Activated naive CD4-positive, alpha-beta T cell treated with anti-CD3 and anti-CD28 coated beads for 36 hours (primary cell): Measurements from ENCODE around the gene CRACDL. TPM values are rescaled to one million over a fixed set of nuclear protein-coding genes. Genes with fewer than 3 reads are reported as not detected.

Source experiments
- CTCF ChIA-PET: fragments of 350-600 bp; sonication (Branson Sonifier 250); formaldehyde crosslinking; loops from one replicate; lab custom pipeline; 2021; ENCODE audit warnings: antibody characterized with exemption; lab: Charles Lee
- DNase-seq: peaks from one replicate; pipeline ENCODE4 v3.0.0-alpha.2; 2020
- H3K27ac Mint-ChIP-seq: one replicate; pipeline ENCODE4 v1.8.0; 2021; ENCODE audit warnings: mild to moderate bottlenecking, mixed read lengths
- H3K27me3 Mint-ChIP-seq: one replicate; pipeline ENCODE4 v1.8.0; 2021; ENCODE audit warnings: low read depth, mixed read lengths
- H3K36me3 Mint-ChIP-seq: one replicate; pipeline ENCODE4 v1.8.0; 2021; ENCODE audit warnings: low read depth, mixed read lengths
- H3K4me1 Mint-ChIP-seq: one replicate; pipeline ENCODE4 v1.8.0; 2021; ENCODE audit warnings: low read depth, mixed read lengths
- H3K4me3 Mint-ChIP-seq: one replicate; pipeline ENCODE4 v1.8.0; 2021; ENCODE audit warnings: mild to moderate bottlenecking, moderate library complexity, mixed read lengths
- H3K9me3 Mint-ChIP-seq: one replicate; pipeline ENCODE4 v1.8.0; 2021; ENCODE audit warnings: mixed read lengths
- intact Hi-C: fragments of 100-400 bp; cut with micrococcal nuclease; formaldehyde crosslinking; loops from one replicate; pipeline ENCODE4 v1.15.1; 2023
- total RNA-seq, 2 experiments: library from RNA; stranded (reverse); gene quantifications; one replicate each; pipeline ENCODE4 v1.2.3, GENCODE V29; 2021

CRACDL gene
- total RNA-seq, 2 experiments from 2014 or later: 0.14 to 0.35 TPM

DNA sequence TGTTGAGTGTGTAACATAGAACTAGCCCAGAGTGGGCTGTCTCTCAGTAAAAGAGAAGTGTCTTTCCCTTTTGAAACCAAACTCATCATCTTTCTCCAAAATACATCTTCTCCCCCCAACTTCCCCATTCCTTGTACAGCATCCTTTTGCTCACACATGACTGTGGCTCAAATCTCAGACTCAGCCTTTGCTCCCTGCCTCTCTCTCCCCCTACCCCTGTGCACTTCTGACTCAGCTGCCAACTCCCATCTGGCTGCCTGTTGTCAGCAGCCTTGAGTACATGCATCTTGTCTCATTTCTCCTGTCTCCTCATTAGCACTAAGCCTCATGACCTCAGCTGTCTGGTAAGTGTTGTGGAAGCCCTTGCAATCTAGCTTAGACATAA, 187.0 kb downstream of the CRACDL start:
- CTCF ChIA-PET: no interaction called here
- Mint-ChIP-seq H3K27me3 (no peaks in the 10 kb centered on the region), H3K9me3 (no peaks in the 10 kb centered on the region), H3K4me1 (peaks cover 37% of the 10 kb centered on the region), H3K36me3 (no peaks in the 10 kb centered on the region), H3K4me3 (no peak overlapping the region), H3K27ac (no peak overlapping the region)
- intact Hi-C loops: no loop called here
- DNase-seq: no peak

DNA sequence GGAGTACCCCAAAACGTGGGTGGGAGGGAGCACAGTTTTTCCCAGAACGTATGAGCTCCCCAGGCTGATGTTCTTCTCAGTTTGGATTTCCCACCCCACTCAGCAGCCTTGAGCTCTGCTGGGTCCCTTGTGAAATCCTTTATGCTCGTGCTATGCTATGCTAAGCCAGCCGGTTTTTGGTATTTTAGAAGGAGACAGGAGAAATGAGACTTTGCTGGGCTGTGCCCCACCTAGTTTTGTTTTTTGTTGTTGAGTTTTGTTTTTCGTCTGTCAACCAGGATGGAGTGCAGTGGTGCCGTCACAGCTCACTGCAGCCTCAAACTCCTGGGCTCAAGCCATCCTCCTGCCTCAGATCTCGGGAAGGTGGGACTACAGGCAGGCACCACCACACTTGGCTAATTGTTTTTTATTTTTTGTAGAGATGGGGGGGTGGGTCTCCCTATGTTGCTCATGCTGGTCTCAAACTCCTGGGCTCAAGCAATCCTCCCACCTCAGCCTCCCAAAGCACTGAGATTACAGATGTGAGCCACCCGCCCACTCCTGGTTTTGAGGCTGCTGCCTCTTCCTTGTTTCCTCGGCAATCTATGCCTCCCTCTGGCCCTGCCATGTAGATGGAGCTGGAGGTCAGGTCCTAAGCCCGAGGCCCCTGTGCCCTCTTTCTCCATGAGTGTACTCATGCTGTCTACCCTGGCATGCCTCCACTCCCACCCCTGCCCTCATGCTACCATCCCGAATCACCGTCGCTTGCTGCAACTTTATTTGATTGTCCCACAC, 187.5 kb downstream of the CRACDL start:
- H3K27ac Mint-ChIP-seq: no peak overlapping the region
- CTCF ChIA-PET: interaction anchor here (1.0 to 1.3 kb wide), 2 partner anchors 10 to 114 kb away, joined by 3 to 5 read pairs; no protein-coding TSS in a partner anchor

GRCh38 chr2:98747888-98748287, 188.1 kb downstream of the CRACDL start:
- no peaks in the 10 kb centered on the region for H3K9me3 Mint-ChIP-seq
- no peaks in the 10 kb centered on the region for H3K36me3 Mint-ChIP-seq
- CTCF ChIA-PET: interaction anchor here (0.8 to 1.3 kb wide), 3 partner anchors 10 to 113 kb away, joined by 3 to 5 read pairs (median 3); no protein-coding TSS in a partner anchor
- H3K4me3 Mint-ChIP-seq: no peak overlapping the region
- no peaks in the 10 kb centered on the region for H3K27me3 Mint-ChIP-seq
- H3K27ac Mint-ChIP-seq: no peak overlapping the region
- DNase-seq: no peak
- H3K4me1 Mint-ChIP-seq: peaks cover 43% of the 10 kb centered on the region
- intact Hi-C loops: no loop called here

More for the DNA sequence above, 187.5 kb downstream of the CRACDL start:
- H3K4me1 Mint-ChIP-seq: peaks cover 41% of the 10 kb centered on the region
- intact Hi-C loops: no loop called here
- DNase-seq: no peak
- no peaks in the 10 kb centered on the region for H3K36me3 Mint-ChIP-seq
- H3K27me3 Mint-ChIP-seq: no peaks in the 10 kb centered on the region
- H3K4me3 Mint-ChIP-seq: no peak overlapping the region
- H3K9me3 Mint-ChIP-seq: no peaks in the 10 kb centered on the region

DNA sequence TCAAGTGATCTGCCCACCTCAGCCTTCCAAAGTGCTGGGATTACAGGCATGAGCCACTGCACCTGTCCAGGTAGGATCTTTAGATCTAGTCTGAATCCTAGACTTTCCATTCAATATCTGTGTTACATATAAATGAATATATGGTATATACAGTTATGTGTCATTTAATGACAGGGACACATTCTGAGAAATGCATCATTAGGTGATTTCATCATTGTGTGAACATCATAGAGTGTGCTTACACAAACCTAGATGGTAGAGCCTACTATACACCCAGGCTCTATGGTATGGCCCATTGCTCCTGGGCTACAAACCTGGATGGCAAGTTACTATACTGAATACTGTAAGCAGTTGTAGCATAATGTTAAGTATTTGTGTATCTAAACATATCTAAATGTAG, 189.6 kb downstream of the CRACDL start:
- CTCF ChIA-PET: no interaction called here
- Mint-ChIP-seq H3K4me1 (peaks cover 48% of the 10 kb centered on the region), H3K36me3 (no peaks in the 10 kb centered on the region), H3K27ac (no peak overlapping the region), H3K9me3 (no peaks in the 10 kb centered on the region), H3K27me3 (no peaks in the 10 kb centered on the region), H3K4me3 (no peak overlapping the region)
- intact Hi-C loops: loop anchor here (1.0 kb wide), 2 partner anchors 10 to 12 kb away; no protein-coding TSS in a partner anchor
- no peak for DNase-seq

GRCh38 chr2:98744595-98744994, 191.4 kb downstream of the CRACDL start:
- no peak overlapping the region for H3K4me3 Mint-ChIP-seq

More at GRCh38 chr2:98744595-98744994, 191.4 kb downstream of the CRACDL start:
- H3K36me3 Mint-ChIP-seq: no peaks in the 10 kb centered on the region
- CTCF ChIA-PET: interaction anchor here (0.9 kb wide), 1 partner anchor 11 kb away, joined by 3 read pairs; no protein-coding TSS in a partner anchor
- DNase-seq: no peak
- H3K4me1 Mint-ChIP-seq: peaks cover 59% of the 10 kb centered on the region
- no peaks in the 10 kb centered on the region for H3K27me3 Mint-ChIP-seq
- no peaks in the 10 kb centered on the region for H3K9me3 Mint-ChIP-seq
- H3K27ac Mint-ChIP-seq: no peak overlapping the region
- intact Hi-C loops: no loop called here

Other genes with a start within 250 kb of the CRACDL start
- gene MGAT4A, start 205.1 kb downstream of the CRACDL start, total RNA-seq: 10 to 100 TPM; 85.5 to 87.5 TPM
- gene C2orf15, start 205.5 kb upstream of the CRACDL start, total RNA-seq: 1 to 10 TPM; 1.4 to 1.6 TPM
- gene TSGA10, start 218.7 kb upstream of the CRACDL start, total RNA-seq: 1 to 10 TPM; 7.2 to 8.9 TPM
- 1 to 10 TPM; 7.0 to 8.1 TPM for gene LIPT1, start 218.7 kb upstream of the CRACDL start, total RNA-seq
- gene MITD1, start 244.8 kb upstream of the CRACDL start, total RNA-seq: 10 to 100 TPM; 61.4 to 64.1 TPM
- gene MRPL30, start 245.0 kb upstream of the CRACDL start, total RNA-seq: 10 to 100 TPM; 40.2 to 43.3 TPM